Activated naive CD8-positive, alpha-beta T cell treated with anti-CD3 and anti-CD28 coated beads for 36 hours (primary cell): Measurements from ENCODE around the gene SFTPD. TPM values are rescaled to one million over a fixed set of nuclear protein-coding genes. Genes with fewer than 3 reads are reported as not detected.

Source experiments
- DNase-seq: peaks from one replicate; pipeline ENCODE4 v3.0.0; 2021
- H3K27ac Mint-ChIP-seq: one replicate; pipeline ENCODE4 v1.8.0; 2022; ENCODE audit warnings: mild to moderate bottlenecking, moderate library complexity, mixed read lengths
- H3K27me3 Mint-ChIP-seq: one replicate; pipeline ENCODE4 v1.8.0; 2022; ENCODE audit warnings: mild to moderate bottlenecking, mixed read lengths
- H3K36me3 Mint-ChIP-seq: one replicate; pipeline ENCODE4 v1.8.0; 2021; ENCODE audit warnings: mild to moderate bottlenecking, mixed read lengths
- H3K4me1 Mint-ChIP-seq: one replicate; pipeline ENCODE4 v1.8.0; 2021; ENCODE audit warnings: mixed read lengths
- H3K4me3 Mint-ChIP-seq: one replicate; pipeline ENCODE4 v1.8.0; 2022; ENCODE audit warnings: mild to moderate bottlenecking, moderate library complexity, mixed read lengths
- H3K9me3 Mint-ChIP-seq: one replicate; pipeline ENCODE4 v1.8.0; 2022; ENCODE audit warnings: mixed read lengths
- total RNA-seq, 2 experiments: library from RNA; stranded (reverse); gene quantifications; one replicate each; pipeline ENCODE4 v1.2.3, GENCODE V29; 2021

Gene SFTPD
- total RNA-seq, 2 experiments from 2014 or later, result not detected

DNA sequence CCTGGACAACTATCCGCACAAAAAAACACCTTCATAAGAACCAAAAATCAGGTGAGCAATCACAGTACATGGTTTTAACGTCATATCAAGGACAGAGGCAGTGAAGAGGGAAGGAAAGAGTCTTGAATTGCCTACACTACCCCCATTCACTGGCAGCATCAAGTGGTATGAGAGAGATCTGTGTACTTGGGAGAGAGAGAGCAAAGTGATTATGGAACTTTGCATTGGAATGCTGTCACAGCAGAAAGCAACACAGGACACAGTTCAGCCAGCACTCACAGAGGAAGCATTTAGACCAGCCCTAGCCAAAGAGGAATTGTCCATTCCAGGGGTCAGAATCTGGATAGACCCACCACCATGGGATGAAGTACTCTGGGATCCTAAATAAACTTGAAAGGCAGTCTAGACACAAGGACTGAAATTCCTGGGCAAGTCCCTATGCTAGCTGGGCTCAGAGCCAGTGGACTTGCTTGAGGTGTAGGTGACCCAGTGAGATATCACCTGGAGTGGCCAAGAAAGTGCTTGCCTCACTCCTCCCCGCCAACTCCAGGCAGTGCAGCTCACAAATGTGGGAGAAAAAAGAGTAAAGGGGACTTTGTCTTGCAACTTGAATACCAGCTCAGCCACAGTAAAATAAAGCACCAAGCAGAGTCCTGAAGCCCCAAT is 30.5 kb upstream of the SFTPD start:
- Mint-ChIP-seq H3K4me1 (peaks cover 7% of the 10 kb centered on the region), H3K27ac (no peak overlapping the region), H3K36me3 (no peaks in the 10 kb centered on the region), H3K27me3 (peaks cover 63% of the 10 kb centered on the region), H3K9me3 (peaks cover 6% of the 10 kb centered on the region), H3K4me3 (no peak overlapping the region)
- DNase-seq, result no peak

DNA sequence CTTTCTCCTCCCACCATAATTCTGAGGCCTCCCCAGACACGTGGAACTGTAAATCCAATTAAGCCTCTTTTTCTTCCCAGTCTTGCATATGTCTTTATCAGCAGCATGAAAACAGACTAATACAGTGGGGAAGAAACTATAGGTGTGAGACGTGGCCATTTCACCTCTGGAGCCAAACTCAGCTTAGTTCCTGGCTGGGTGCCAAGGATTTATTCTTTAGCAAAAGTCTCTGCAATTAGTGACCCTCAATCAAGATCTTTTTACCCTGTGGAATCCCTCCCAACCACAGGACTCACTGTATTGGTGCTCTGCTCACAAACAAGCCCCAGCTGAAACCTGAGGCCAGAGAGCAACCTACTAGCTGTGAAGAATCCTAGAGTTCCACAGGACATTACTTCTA is 28.1 kb upstream of the SFTPD start:
- Mint-ChIP-seq H3K9me3 (peaks cover 6% of the 10 kb centered on the region), H3K36me3 (no peaks in the 10 kb centered on the region), H3K4me3 (no peak overlapping the region), H3K27me3 (peaks cover 45% of the 10 kb centered on the region), H3K27ac (no peak overlapping the region), H3K4me1 (no peaks in the 10 kb centered on the region)
- no peak for DNase-seq

DNA sequence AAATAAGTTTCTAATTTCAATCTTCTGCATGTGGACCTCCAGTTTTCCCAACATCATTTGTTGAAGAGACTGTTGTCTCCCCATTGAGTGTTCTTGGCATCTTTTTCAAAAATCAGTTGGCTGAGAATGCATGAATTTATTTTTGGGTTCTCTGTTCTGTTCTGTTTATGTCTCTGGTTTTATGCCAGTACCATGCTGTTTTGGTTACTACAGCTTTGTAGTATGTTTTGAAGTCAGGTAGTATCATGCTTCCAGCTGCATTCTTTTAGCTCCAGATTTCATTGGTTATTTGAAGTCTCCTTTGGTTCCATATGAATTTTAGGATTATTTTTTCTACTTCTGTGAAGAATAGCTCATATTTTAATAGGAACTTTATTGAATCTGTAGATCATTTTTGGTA is 21.2 kb upstream of the SFTPD start:
- Mint-ChIP-seq H3K4me1 (no peaks in the 10 kb centered on the region), H3K27ac (no peak overlapping the region), H3K27me3 (no peaks in the 10 kb centered on the region), H3K4me3 (no peak overlapping the region), H3K36me3 (no peaks in the 10 kb centered on the region), H3K9me3 (peaks cover 12% of the 10 kb centered on the region)
- DNase-seq, result no peak

DNA sequence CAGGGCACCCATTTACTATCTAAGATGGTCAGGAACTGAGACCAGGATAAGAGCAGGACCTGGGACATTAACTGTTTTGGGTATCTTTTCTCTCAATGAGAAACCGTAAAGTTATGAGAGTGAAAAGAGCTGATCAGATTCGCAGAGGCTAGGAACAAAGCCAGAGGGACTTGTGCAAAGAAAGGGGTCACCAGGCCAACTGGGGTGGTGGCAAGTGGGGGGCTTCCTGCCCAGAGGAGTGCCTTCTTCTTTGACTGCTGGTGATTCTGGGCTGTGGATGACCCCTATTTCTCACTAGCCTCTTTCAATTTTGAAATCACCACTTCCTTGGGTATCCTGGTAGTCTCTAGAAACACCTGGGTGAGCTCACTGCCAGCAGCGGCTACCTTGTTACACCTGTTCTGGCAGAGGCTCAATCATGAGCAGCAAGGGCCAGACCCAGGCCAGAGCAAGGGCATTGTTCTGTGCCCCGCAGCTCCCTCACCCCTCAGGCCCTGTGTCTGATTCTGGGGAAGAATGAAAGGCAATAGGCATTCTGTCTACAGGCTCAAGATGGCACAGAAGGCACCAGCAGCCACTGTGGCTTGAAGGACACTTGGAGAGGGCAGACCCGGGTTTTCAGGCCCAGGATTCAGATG is 999 bp downstream of the SFTPD start:
- no peak overlapping the region for H3K27ac Mint-ChIP-seq
- no peaks in the 10 kb centered on the region for H3K9me3 Mint-ChIP-seq
- H3K4me1 Mint-ChIP-seq, result no peaks in the 10 kb centered on the region
- H3K27me3 Mint-ChIP-seq, result peaks cover 7% of the 10 kb centered on the region
- no peaks in the 10 kb centered on the region for H3K36me3 Mint-ChIP-seq
- DNase-seq, result no peak
- no peak overlapping the region for H3K4me3 Mint-ChIP-seq

DNA sequence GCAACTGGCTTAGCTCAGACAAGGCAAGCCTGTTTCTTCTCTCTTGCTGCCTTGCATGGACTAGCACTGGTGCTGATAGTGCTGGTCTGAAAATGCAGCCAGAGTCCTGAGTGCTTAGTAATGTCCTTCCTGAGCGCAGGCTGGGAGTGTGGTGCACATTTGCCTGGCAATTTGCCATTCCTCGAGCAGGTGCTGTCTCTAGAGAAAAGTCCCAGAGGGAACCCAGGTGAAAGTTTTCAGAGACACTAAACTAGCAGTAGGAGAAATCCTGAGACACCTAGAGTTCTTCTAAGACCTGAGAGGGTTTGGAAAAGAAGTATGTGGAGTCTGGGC is 1.9 kb downstream of the SFTPD start:
- peaks cover 7% of the 10 kb centered on the region for H3K27me3 Mint-ChIP-seq
- H3K36me3 Mint-ChIP-seq, result no peaks in the 10 kb centered on the region
- no peak overlapping the region for H3K4me3 Mint-ChIP-seq
- no peaks in the 10 kb centered on the region for H3K9me3 Mint-ChIP-seq
- no peak overlapping the region for H3K27ac Mint-ChIP-seq
- no peaks in the 10 kb centered on the region for H3K4me1 Mint-ChIP-seq
- DNase-seq, result no peak

DNA sequence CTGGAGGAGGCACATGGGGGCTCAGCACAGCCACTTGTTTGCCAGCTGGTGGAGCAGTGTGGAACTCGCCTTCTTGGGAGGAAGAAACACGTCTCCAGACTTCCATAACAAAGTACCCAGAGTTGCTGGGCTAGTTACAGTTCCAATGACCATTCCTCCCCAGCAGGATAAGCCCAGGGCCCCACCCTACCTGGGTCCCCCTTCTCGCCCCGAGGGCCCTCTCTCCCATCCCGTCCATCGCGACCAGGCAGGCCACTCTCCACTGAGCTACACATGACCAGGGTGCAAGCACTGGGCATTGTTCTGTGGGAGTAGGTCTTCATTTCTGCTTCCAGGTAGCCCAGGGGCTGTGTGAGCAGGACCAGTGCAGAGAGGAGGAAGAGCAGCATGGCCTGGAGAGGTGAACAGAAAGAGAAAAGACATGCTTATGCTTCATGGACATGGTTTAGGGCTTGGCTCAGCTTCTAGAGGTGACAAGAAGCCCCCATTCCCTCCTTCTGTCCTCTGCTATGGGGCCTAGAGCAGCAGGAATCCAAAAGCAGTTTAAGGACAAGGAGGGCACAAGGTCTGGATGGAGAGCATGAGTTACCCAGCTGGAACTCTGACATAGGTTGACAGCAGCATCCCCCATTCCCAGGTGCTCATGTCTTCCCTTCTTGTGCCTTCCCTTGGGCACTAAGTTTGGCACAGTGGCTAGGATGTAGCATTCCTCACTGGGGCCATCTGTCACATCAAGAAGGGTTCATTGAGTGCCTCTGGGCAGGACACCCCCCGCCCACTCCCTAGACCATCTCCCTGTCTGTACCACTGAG is 2.4 kb downstream of the SFTPD start:
- Mint-ChIP-seq H3K4me3 (no peak overlapping the region), H3K36me3 (no peaks in the 10 kb centered on the region), H3K4me1 (no peaks in the 10 kb centered on the region), H3K9me3 (no peaks in the 10 kb centered on the region), H3K27me3 (peaks cover 7% of the 10 kb centered on the region), H3K27ac (no peak overlapping the region)
- no peak for DNase-seq

DNA sequence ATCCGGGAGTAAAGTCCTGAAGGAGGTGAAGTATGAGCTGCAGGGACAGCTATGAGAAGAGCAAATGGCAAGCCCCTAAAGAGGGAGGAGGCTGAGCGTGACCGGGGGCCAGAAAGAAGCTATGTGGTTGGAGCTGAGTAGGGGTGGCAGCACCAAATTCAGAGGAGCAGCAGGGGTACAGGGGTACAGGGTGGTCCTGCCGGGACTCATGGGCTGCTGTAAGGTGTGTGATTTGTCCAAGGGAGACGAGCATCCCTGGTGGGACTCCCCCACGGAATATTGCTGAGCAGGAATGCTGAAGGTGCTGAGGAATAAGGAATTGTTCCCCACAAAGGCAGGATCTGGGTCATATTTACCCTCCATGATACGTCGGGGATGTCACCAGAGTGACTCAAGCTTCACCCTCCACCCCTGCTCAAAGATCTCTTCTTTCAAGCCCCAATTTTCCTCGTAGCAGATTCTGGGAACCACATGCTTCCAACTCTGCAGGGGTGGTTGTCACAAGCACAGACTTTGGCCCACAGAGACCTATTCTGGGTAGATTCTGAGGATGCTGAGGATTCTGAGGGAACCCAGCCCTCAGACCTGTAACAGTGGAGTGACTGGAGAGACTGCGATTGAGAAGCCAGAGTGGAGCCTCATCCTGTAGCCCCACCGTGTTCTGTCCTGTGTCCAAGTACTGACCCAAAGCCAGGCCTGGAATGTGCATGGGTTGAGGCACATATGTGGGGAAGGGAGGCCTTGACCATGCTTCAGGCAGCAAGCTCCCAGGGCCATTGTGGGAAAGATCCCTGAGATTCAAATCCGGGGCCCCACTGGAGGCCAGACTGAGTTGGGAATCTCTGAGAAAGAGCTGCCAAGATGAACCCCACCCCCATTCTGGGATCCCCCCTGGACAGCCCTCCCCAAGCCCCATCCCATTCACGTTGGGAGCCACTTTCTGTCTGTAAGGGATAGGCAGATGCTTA is 4.2 kb downstream of the SFTPD start:
- H3K9me3 Mint-ChIP-seq, result no peaks in the 10 kb centered on the region
- no peak for DNase-seq
- peaks cover 3% of the 10 kb centered on the region for H3K4me1 Mint-ChIP-seq
- no peaks in the 10 kb centered on the region for H3K36me3 Mint-ChIP-seq
- peaks cover 7% of the 10 kb centered on the region for H3K27me3 Mint-ChIP-seq
- no peak overlapping the region for H3K27ac Mint-ChIP-seq
- H3K4me3 Mint-ChIP-seq, result no peak overlapping the region

DNA sequence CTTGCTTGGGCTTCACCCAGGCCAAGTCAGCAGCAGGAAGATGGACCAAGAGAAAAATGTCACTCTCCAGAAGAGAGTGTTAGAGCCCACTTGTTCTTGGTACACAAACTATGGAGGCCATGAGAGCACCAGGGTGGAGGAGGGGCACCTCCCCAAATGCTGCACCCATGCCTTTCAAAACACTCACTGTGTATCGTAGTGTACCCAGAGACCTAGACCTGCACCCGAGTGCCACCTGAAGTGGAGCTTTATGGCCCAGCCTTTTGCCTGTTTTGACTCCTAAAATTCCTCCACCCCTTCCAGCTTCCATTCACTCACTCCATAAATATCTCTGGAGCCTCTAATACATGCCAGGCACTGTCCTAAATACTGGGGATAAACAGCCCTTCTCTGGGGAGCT is 5.0 kb downstream of the SFTPD start:
- DNase-seq, result no peak
- Mint-ChIP-seq H3K36me3 (no peaks in the 10 kb centered on the region), H3K27me3 (peaks cover 7% of the 10 kb centered on the region), H3K27ac (no peak overlapping the region), H3K4me3 (no peak overlapping the region), H3K9me3 (no peaks in the 10 kb centered on the region), H3K4me1 (peaks cover 9% of the 10 kb centered on the region)

DNA sequence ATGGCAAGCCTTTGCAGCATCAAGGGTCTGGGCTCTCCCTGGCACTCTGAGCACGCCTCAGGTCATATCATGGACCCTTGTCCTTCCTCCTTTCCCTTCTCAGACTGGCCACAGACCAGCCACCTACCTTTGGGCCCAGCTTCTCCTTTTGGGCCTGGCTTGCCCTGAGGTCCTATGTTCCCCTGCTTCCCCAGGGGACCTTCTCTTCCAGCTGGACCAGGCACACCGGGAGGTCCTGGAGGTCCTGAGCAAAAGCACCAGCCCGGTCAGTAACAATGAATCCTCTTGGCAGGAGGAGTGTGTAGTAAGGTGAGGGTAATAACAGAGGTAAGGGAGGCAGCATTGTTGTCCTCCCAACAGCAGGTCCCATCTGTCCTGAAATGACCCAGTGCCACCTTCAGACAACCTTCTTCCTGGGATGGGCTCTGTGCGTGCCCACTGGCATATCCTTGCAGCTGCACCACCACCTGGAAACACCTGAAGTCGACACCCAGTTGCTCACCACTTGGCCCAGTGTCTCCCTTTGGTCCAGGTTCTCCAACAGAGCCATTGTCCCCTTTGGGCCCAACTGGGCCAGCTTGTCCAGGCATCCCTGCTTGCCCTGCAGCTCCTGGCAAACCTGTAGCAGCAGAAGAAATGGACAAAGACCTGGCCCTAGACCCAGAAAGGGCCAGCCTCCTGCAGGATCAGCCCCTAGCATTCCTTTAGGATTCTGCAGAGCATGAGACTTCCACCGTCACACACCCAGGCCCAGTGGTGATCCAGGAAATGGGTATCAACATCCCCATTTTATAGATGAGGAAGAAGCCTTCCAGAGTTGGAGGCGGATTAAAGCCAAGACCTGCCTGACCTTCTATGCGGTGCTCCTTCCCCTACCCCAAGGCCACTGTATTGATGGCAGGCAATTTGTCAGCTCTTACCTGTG is 6.4 kb downstream of the SFTPD start:
- Mint-ChIP-seq H3K27ac (no peak overlapping the region), H3K4me3 (no peak overlapping the region), H3K36me3 (no peaks in the 10 kb centered on the region), H3K4me1 (peaks cover 16% of the 10 kb centered on the region), H3K9me3 (no peaks in the 10 kb centered on the region), H3K27me3 (peaks cover 7% of the 10 kb centered on the region)
- DNase-seq, result no peak

DNA sequence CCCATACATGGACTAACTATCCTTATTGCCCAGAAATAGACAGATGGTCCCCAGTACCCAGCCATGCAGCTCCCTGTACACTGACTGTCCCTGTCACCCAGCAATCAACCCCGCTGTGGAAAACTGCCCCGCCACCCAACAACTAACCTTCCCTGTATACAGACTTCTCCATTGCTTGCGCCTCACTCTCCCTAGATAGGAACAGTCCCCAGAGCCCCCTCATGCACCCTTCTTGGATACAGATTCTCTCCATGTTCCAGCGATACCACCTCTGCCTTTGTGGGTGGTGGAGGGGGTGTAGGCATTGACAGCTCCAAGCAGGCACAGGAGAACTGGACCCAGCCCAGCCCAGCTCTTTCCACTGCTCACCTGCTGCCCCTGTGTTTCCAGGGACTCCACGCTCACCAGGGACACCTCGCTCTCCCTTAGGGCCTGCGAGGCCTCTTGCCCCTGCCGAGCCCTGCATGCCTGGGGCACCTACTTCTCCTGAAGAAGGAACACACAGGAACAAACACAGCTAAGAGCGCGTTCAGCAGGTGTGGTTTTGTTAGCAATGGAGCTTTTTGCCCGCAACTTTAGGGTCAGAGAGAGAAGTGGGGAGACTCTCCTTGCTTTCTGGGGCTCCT is 7.2 kb downstream of the SFTPD start:
- H3K27ac Mint-ChIP-seq, result no peak overlapping the region
- H3K27me3 Mint-ChIP-seq, result peaks cover 7% of the 10 kb centered on the region
- H3K36me3 Mint-ChIP-seq, result no peaks in the 10 kb centered on the region
- H3K4me3 Mint-ChIP-seq, result no peak overlapping the region
- peaks cover 16% of the 10 kb centered on the region for H3K4me1 Mint-ChIP-seq
- no peak for DNase-seq
- no peaks in the 10 kb centered on the region for H3K9me3 Mint-ChIP-seq

DNA sequence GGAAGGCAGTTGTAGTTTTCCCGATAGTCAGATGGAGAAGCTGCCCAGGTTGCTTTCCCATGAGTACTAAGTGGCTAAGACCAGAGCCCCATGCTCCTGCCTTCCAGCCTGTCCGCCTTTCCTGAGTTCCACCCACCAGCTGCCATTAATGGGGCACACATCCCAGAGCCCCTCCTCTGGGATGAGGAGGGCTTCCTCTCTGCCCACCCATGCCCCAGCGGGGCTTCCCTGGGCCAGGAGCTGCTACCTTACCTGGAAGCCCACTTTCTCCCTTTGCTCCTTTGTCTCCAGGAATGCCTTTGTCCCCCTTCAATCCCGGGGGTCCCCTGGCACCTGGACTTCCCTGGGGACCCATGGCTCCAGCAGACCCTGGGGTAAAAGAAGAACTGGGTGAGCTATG is 7.8 kb downstream of the SFTPD start:
- Mint-ChIP-seq H3K4me3 (no peak overlapping the region), H3K27ac (no peak overlapping the region), H3K4me1 (peaks cover 16% of the 10 kb centered on the region), H3K36me3 (no peaks in the 10 kb centered on the region), H3K27me3 (peaks cover 7% of the 10 kb centered on the region), H3K9me3 (no peaks in the 10 kb centered on the region)
- no peak for DNase-seq

DNA sequence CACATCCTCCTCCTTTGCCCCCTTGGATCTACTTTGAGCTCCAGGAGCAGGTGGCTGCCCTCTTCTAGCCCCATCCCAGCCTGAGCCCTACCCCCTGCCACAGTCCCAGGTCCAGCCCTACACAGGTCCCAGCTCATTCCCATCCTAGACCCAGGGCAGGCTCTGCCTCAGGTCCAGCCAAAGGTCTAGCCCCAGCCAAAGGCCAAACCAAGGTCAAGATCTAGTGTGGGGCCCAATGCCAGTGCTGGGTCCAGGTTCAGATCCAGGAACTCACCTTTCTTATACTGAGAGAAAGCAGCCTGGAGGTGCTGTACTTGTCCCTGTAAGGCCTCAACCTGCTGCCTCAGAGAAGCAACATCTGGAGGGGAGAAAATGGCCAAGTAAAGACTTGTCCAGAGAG is 8.5 kb downstream of the SFTPD start:
- Mint-ChIP-seq H3K27ac (no peak overlapping the region), H3K36me3 (no peaks in the 10 kb centered on the region), H3K9me3 (no peaks in the 10 kb centered on the region), H3K27me3 (peaks cover 9% of the 10 kb centered on the region), H3K4me1 (peaks cover 16% of the 10 kb centered on the region), H3K4me3 (no peak overlapping the region)
- no peak for DNase-seq

DNA sequence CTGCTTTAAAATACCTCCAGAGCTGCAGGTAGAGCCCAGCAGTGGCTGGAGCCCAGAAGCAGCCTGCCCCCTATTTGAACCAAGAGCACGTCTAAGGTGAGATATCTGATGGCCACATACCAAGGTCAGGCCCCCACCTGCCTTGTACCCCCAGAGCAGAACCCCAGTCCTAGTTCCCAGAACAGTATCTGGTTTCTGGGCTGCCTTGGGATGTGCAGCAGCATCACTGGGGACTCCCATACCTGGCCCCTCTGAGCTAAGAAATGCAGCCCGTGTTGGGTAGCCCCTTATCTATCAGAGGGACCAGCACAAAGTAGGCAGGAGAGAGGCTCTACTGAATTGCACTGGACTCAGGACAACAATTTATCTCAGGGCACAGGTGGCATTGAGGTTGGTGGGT is 8.9 kb downstream of the SFTPD start:
- H3K27ac Mint-ChIP-seq, result no peak overlapping the region
- H3K27me3 Mint-ChIP-seq, result peaks cover 14% of the 10 kb centered on the region
- no peaks in the 10 kb centered on the region for H3K9me3 Mint-ChIP-seq
- H3K4me3 Mint-ChIP-seq, result no peak overlapping the region
- H3K4me1 Mint-ChIP-seq, result peaks cover 16% of the 10 kb centered on the region
- no peaks in the 10 kb centered on the region for H3K36me3 Mint-ChIP-seq
- DNase-seq, result no peak
